LNCAP (cell line): ENCODE data around the gene BTBD8.

Source experiments
- TF ChIP-seq, protein P1 (sequence below): fragments of 450-650 bp; IDR thresholded peaks from 2 replicates; pipeline ENCODE4 v1.5.1; 2017; ENCODE audit warnings: mild to moderate bottlenecking

The BTBD8 gene

DNA sequence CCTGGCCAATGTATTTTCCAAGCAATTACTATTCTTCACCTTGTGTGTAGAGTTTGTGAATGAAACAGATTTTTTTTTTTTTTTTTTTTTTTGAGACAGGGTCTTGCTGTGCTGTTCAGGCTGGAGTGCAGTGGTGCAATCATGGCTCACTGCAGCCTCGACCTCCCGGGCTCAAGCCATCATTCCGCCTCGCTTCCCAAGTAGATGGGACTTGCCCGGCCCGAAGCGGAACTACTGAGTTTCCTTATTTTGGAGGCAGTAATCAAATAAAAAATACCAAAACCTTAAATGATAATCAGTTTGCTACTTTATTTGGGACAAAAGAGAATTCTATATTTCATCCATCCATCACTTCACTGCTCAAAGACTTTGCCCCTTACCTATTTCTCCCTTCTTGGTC lies 704 bp upstream of the BTBD8 start:
- TF ChIP-seq, protein P1, sequence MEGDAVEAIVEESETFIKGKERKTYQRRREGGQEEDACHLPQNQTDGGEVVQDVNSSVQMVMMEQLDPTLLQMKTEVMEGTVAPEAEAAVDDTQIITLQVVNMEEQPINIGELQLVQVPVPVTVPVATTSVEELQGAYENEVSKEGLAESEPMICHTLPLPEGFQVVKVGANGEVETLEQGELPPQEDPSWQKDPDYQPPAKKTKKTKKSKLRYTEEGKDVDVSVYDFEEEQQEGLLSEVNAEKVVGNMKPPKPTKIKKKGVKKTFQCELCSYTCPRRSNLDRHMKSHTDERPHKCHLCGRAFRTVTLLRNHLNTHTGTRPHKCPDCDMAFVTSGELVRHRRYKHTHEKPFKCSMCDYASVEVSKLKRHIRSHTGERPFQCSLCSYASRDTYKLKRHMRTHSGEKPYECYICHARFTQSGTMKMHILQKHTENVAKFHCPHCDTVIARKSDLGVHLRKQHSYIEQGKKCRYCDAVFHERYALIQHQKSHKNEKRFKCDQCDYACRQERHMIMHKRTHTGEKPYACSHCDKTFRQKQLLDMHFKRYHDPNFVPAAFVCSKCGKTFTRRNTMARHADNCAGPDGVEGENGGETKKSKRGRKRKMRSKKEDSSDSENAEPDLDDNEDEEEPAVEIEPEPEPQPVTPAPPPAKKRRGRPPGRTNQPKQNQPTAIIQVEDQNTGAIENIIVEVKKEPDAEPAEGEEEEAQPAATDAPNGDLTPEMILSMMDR, result no peak

DNA sequence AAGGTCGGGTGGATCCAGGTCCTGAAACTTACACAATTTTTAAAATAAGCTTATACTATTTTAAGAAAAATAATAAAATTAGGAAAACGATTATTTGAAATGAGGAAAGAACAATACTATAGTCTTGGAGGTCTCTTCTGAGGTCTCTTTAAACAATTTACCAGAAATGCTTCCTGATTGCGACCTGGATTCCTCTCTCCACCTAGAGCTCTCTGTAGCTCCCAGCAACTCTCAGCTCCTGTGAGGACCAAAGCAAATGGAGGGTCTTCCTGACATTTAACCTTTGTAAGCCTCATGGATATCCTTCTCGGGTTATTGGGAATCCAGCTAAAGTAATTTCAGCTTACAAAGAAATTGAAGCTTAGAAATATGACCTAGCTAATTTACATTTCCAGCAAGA lies 886 bp downstream of the BTBD8 start:
- TF ChIP-seq, protein P1, result no peak

DNA sequence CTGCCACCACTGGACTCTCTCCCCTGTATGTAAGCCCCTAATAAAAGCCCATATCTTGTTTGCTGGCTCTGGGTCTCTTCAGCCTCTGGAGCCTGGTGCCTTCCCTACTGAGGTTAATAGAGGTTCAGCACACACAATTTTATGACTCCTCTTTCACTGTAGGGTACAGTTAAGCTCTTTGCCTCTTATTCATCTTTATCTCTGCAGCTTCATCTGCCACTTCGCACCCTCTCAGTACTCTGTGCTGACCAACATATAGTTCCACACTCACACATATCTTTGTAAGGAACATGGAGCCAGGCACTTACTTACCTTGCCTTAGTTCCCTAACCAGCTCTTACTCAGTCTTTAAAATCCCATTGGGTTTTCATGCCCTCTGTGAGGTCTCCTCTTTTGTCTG lies 4.5 kb downstream of the BTBD8 start:
- TF ChIP-seq, protein P1, result no peak

DNA sequence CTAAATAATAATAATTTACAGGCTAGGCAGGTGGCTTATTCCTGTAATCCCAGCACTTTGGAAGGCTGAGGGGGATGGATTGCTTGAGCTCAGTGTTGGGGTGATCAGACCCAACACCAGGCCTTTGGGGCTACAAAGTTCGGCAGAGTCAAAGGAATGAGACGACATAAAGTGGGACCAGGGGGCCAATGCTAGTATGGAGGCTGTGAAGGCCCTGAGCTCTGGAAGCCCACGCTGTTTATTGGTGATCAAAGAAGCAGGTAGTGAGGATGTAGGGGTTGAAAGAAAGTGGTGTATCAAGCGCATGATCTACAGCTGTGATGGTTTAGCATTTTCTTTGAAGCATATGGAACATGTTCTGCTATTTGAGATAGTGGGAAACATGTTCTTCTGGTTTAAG lies 5.6 kb downstream of the BTBD8 start:
- TF ChIP-seq, protein P1, result no peak

DNA sequence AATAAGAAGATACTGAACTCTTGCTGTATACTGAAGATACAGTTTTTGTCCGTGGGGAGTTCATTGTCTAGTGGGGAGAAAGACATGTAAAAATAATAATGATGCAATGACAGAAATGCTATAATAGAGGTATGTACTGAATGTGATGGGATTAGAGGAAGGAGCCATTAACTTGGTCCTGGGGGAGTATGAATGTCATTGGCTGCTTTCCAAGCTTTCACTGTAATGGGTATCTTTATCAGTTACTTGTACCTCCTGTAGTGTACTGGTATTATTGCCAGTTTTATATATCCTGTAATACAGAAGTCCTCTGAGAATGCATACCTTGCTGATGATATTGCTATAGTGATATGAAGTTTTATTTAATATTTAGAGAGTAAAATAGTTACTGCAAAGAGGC lies 7.4 kb downstream of the BTBD8 start:
- TF ChIP-seq, protein P1, result no peak

DNA sequence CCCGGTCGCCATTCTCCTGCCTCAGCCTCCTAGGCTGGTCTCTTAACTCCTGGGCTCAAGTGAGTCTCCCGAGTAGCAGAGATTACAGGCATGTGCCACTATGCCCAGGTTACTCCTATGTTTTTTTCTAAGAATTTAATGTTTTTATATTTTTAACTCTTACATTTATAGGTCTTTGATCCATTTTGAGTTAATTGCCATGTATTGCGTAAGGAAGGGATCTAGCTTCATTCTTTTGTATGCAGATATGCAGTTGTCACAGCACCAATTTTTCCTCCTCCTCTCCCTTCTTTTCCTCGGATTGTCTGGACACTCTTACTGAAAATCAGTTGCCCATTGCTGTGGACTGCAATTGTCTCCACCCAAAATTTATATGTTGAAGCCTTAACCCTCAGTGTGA lies 11.5 kb downstream of the BTBD8 start:
- TF ChIP-seq, protein P1, result no peak

DNA sequence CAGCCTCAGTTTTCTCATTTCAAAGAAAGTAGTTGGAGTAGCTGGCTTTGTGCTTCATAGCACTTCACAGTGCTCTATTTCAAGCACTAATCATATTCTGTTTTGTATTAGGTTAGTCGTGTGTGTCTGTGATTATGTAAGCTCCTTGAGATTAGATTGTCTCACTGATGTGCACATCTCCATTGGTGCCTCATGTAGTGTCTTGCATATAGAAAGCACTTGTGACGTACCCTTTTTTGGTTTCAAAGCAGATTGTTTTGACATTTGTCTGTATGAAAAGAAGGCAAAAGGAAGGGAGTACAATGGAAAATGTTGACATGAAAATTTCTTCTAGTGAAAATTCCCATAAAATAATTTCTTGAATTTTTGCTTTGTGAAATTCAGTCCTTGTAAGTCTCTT lies 13.9 kb downstream of the BTBD8 start:
- TF ChIP-seq, protein P1, result no peak

DNA sequence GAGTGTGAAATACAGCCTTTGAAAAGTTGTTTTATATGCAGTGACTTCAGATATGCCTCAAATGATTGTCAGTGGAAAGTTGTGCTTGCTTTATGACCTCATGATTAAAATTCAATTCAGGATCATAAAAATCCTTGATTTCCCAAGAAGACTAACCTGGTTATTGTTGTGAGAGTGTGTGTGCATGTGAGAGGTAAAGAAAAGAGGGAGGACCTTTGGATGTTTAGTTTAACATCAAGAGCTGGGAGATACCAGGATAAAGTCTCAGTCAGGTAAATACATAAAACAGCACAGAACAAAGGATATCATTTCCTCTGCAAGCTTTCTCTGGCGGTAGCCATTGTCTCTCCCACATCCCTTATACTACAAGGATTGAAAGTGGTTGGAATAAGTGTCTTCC lies 14.4 kb downstream of the BTBD8 start:
- TF ChIP-seq, protein P1, result no peak
